GM19397 (cell line): ENCODE data around the gene RFTN1.

ENCODE experiments used
- ATAC-seq: cut with Tn5 transposase; IDR thresholded peaks from one replicate; pipeline ENCODE4 v1.9.1; 2021; ENCODE audit warnings: mild to moderate bottlenecking, moderate library complexity; ENCODE audit not compliant: unreplicated experiment

The RFTN1 gene

GRCh38 chr3:16365491-16366128 lies 147.9 kb downstream of the RFTN1 start:
- ATAC-seq = no peak

GRCh38 chr3:16364963-16365362 lies 148.5 kb downstream of the RFTN1 start:
- ATAC-seq = no peak

- ATAC-seq = no peak
Measured at GRCh38 chr3:16364323-16364722, 149.2 kb downstream of the RFTN1 start.

GRCh38 chr3:16363636-16364035 lies 149.9 kb downstream of the RFTN1 start:
- ATAC-seq = no peak

GRCh38 chr3:16362770-16363169 lies 150.7 kb downstream of the RFTN1 start:
- ATAC-seq = no peak

- ATAC-seq = no peak
Measured at GRCh38 chr3:16361087-16361486, 152.4 kb downstream of the RFTN1 start.

GRCh38 chr3:16359331-16359730 lies 154.2 kb downstream of the RFTN1 start:
- ATAC-seq = no peak

- ATAC-seq = no peak
Measured at GRCh38 chr3:16358336-16358735, 155.2 kb downstream of the RFTN1 start.

GRCh38 chr3:16357186-16358121 lies 156.0 kb downstream of the RFTN1 start:
- ATAC-seq = no peak

- ATAC-seq = no peak
Measured at GRCh38 chr3:16355828-16356227, 157.7 kb downstream of the RFTN1 start.

- ATAC-seq = no peak
Measured at GRCh38 chr3:16354291-16354690, 159.2 kb downstream of the RFTN1 start.

- ATAC-seq = no peak
Measured at GRCh38 chr3:16352428-16352827, 161.1 kb downstream of the RFTN1 start.

- no peak for ATAC-seq
Measured at GRCh38 chr3:16350597-16351318, 162.7 kb downstream of the RFTN1 start.

GRCh38 chr3:16349986-16350596 lies 163.4 kb downstream of the RFTN1 start:
- ATAC-seq = no peak

- ATAC-seq = no peak
Measured at GRCh38 chr3:16347548-16347947, 166.0 kb downstream of the RFTN1 start.

- no peak for ATAC-seq
Measured at GRCh38 chr3:16346413-16347081, 167.0 kb downstream of the RFTN1 start.

GRCh38 chr3:16343101-16343500 lies 170.4 kb downstream of the RFTN1 start:
- no peak for ATAC-seq

GRCh38 chr3:16338999-16339398 lies 174.5 kb downstream of the RFTN1 start:
- no peak for ATAC-seq

GRCh38 chr3:16337856-16338540 lies 175.5 kb downstream of the RFTN1 start:
- ATAC-seq = peak; percentile 89

- no peak for ATAC-seq
Measured at GRCh38 chr3:16336825-16337224, 176.7 kb downstream of the RFTN1 start.
